WTC11 (cell line): ENCODE data around the gene SSRP1. TPM values are rescaled to one million over a fixed set of nuclear protein-coding genes. Genes with fewer than 3 reads are reported as not detected.

Experiments used
- ATAC-seq: fragments of 200-7000 bp; cut with Tn5 transposase; 2 replicates; pipeline ENCODE4 v1.10.0; 2021; ENCODE audit warnings: mild to moderate bottlenecking, moderate library complexity
- CTCF ChIA-PET: fragments of 300-600 bp; sonication (Branson Sonifier 250); formaldehyde crosslinking; loops from one replicate; lab custom pipeline; 2021; ENCODE audit warnings: antibody characterized with exemption; lab: Charles Lee
- POLR2A ChIA-PET: fragments of 350-600 bp; sonication (Branson Sonifier 250); formaldehyde crosslinking; loops from one replicate; lab custom pipeline; 2021; ENCODE audit warnings: antibody characterized with exemption; lab: Charles Lee
- DNase-seq: peaks from one replicate; pipeline ENCODE4 v3.0.0; 2021; ENCODE audit warnings: low spot score
- H3K27ac Mint-ChIP-seq: 2 replicates; pipeline ENCODE4 v1.8.0; 2021; ENCODE audit warnings: mixed read lengths
- H3K27me3 Mint-ChIP-seq: 2 replicates; pipeline ENCODE4 v1.8.0; 2021; ENCODE audit warnings: low read depth, mild to moderate bottlenecking, moderate library complexity, mixed read lengths
- H3K36me3 Mint-ChIP-seq: 2 replicates; pipeline ENCODE4 v1.8.0; 2021; ENCODE audit warnings: mixed read lengths
- H3K4me1 Mint-ChIP-seq: 2 replicates; pipeline ENCODE4 v1.8.0; 2022; ENCODE audit warnings: mixed read lengths
- H3K4me3 Mint-ChIP-seq: 2 replicates; pipeline ENCODE4 v1.8.0; 2021; ENCODE audit warnings: mild to moderate bottlenecking, moderate library complexity, mixed read lengths
- H3K9me3 Mint-ChIP-seq: 2 replicates; pipeline ENCODE4 v1.8.0; 2021; ENCODE audit warnings: mixed read lengths
- CBFB ChIP-seq: sonication (generic); formaldehyde crosslinking; IDR thresholded peaks from 2 replicates; pipeline ENCODE4 v1.8.1; 2022; ENCODE audit warnings: mild to moderate bottlenecking, low read depth, missing genetic modification reagents
- ETV6 ChIP-seq: sonication (generic); formaldehyde crosslinking; IDR thresholded peaks from 2 replicates; pipeline ENCODE4 v1.8.1; 2022; ENCODE audit warnings: mild to moderate bottlenecking, missing genetic modification reagents
- FOXJ3 ChIP-seq: sonication (generic); formaldehyde crosslinking; IDR thresholded peaks from 2 replicates; pipeline ENCODE4 v1.9.0; 2021; ENCODE audit warnings: missing genetic modification reagents, mild to moderate bottlenecking, borderline replicate concordance
- FOXK1 ChIP-seq: sonication (generic); formaldehyde crosslinking; IDR thresholded peaks from 2 replicates; pipeline ENCODE4 v1.8.0; 2022; ENCODE audit warnings: mild to moderate bottlenecking, moderate library complexity, missing genetic modification reagents
- GTF2I ChIP-seq: fragments of 250-450 bp; sonication (Bioruptor Pico); conservative IDR thresholded peaks from 2 replicates; pipeline ENCODE4 v1.4.0; 2021; ENCODE audit warnings: mild to moderate bottlenecking
- MLX ChIP-seq: sonication (generic); formaldehyde crosslinking; IDR thresholded peaks from 2 replicates; pipeline ENCODE4 v1.8.1; 2023; ENCODE audit warnings: mild to moderate bottlenecking, missing genetic modification reagents, moderate library complexity
- RORB ChIP-seq: fragments of 250-450 bp; sonication (Bioruptor Pico); IDR thresholded peaks from 2 replicates; pipeline ENCODE4 v1.9.0; 2021; ENCODE audit warnings: mild to moderate bottlenecking
- STAT6 ChIP-seq: sonication (generic); formaldehyde crosslinking; conservative IDR thresholded peaks from 2 replicates; pipeline ENCODE4 v1.8.1; 2023; ENCODE audit warnings: mild to moderate bottlenecking, low read depth, missing genetic modification reagents, moderate library complexity
- ZBTB43 ChIP-seq: sonication (generic); formaldehyde crosslinking; IDR thresholded peaks from 2 replicates; pipeline ENCODE4 v1.8.1; 2023; ENCODE audit warnings: mild to moderate bottlenecking, missing genetic modification reagents
- ZNF219 ChIP-seq: sonication (generic); formaldehyde crosslinking; IDR thresholded peaks from 2 replicates; pipeline ENCODE4 v1.8.0; 2023; ENCODE audit warnings: missing genetic modification reagents, mild to moderate bottlenecking, borderline replicate concordance
- ZNF263 ChIP-seq: sonication (generic); formaldehyde crosslinking; IDR thresholded peaks from 2 replicates; pipeline ENCODE4 v1.8.1; 2022; ENCODE audit warnings: low read depth, mild to moderate bottlenecking, moderate library complexity, missing genetic modification reagents
- ZNF317 ChIP-seq: sonication (generic); formaldehyde crosslinking; IDR thresholded peaks from 2 replicates; pipeline ENCODE4 v1.8.1; 2023; ENCODE audit warnings: low read depth, mild to moderate bottlenecking, moderate library complexity, missing genetic modification reagents, borderline replicate concordance
- ZNF671 ChIP-seq: fragments of 250-450 bp; sonication (Bioruptor Pico); IDR thresholded peaks from 2 replicates; pipeline ENCODE4 v1.8.0; 2021; ENCODE audit warnings: mild to moderate bottlenecking
- total RNA-seq: library from RNA; stranded (reverse); gene quantifications from 3 replicates; pipeline ENCODE4 v1.2.3, GENCODE V29; 2021
- TF ChIP-seq, protein P1 (sequence below): sonication (generic); formaldehyde crosslinking; conservative IDR thresholded peaks from 2 replicates; pipeline ENCODE4 v1.8.1; 2022; ENCODE audit warnings: mild to moderate bottlenecking, missing genetic modification reagents
- TF ChIP-seq, protein P2 (sequence below): fragments of 250-450 bp; sonication (Bioruptor Pico); IDR thresholded peaks from 2 replicates; pipeline ENCODE4 v1.9.0; 2021; ENCODE audit warnings: mild to moderate bottlenecking
- TF ChIP-seq, protein P3 (sequence below): sonication (generic); formaldehyde crosslinking; IDR thresholded peaks from 2 replicates; pipeline ENCODE4 v1.8.1; 2023; ENCODE audit warnings: mild to moderate bottlenecking, missing genetic modification reagents

SSRP1 gene
- total RNA-seq, 1 experiment from 2014 or later: 228 TPM

DNA sequence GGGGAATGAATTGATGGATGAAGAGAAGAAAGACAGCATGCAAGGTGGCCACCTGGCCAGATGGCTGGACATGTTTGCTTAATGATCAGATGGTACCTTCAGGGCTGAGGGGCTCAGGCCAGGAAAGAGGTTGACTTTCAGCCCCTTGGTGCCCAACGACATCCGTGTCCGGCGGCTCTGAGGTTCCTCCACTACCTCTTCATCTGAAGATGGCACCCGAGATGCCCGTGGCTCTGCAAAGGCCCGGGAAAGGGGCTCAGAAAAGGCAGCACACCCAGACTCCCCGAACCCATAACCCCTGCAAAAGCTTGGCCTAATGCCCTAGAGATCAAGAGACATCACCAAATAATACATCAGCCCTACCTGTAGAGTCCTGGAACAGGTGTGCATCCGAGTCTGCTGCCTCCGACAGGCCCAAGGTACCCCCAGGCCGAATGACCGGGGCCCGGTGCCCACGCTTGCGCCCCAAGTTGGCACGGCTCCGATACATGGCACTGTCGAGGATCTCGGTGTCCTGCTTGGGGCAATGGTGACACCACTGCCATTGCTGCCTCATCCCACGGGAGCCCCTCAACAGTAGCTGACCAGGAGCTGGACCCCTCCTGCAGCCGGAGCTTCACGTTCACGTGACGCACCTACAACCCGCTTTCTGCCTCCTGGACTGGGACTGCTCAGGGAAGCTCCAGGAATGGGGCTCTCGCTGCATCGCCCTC, 33.8 kb downstream of the SSRP1 start:
- Mint-ChIP-seq H3K27ac (no peak overlapping the region), H3K36me3 (peaks cover 73% of the 10 kb centered on the region), H3K27me3 (no peaks in the 10 kb centered on the region), H3K4me3 (no peak overlapping the region), H3K4me1 (peaks cover 12% of the 10 kb centered on the region), H3K9me3 (peaks cover 23% of the 10 kb centered on the region)
- ChIA-PET CTCF (interaction anchor here (1.5 to 1.6 kb wide), 2 partner anchors 9 to 44 kb away, joined by 4 read pairs; no protein-coding TSS in a partner anchor), POLR2A (no interaction called here)
- TF ChIP-seq STAT6 (CRISPR knock-in tag) (no peak), MLX (no peak), RORB (no peak), ZNF219 (CRISPR knock-in tag) (no peak), ZBTB43 (CRISPR knock-in tag) (no peak), ETV6 (CRISPR knock-in tag) (no peak), ZNF671 (CRISPR knock-in tag) (no peak), GTF2I (CRISPR knock-in tag) (no peak), ZNF263 (no peak), FOXJ3 (CRISPR knock-in tag) (no peak)
- TF ChIP-seq, protein P1, sequence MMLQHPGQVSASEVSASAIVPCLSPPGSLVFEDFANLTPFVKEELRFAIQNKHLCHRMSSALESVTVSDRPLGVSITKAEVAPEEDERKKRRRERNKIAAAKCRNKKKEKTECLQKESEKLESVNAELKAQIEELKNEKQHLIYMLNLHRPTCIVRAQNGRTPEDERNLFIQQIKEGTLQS (CRISPR knock-in tag): no peak
- TF ChIP-seq, protein P2, sequence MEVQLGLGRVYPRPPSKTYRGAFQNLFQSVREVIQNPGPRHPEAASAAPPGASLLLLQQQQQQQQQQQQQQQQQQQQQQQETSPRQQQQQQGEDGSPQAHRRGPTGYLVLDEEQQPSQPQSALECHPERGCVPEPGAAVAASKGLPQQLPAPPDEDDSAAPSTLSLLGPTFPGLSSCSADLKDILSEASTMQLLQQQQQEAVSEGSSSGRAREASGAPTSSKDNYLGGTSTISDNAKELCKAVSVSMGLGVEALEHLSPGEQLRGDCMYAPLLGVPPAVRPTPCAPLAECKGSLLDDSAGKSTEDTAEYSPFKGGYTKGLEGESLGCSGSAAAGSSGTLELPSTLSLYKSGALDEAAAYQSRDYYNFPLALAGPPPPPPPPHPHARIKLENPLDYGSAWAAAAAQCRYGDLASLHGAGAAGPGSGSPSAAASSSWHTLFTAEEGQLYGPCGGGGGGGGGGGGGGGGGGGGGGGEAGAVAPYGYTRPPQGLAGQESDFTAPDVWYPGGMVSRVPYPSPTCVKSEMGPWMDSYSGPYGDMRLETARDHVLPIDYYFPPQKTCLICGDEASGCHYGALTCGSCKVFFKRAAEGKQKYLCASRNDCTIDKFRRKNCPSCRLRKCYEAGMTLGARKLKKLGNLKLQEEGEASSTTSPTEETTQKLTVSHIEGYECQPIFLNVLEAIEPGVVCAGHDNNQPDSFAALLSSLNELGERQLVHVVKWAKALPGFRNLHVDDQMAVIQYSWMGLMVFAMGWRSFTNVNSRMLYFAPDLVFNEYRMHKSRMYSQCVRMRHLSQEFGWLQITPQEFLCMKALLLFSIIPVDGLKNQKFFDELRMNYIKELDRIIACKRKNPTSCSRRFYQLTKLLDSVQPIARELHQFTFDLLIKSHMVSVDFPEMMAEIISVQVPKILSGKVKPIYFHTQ (CRISPR knock-in tag): no peak
- ATAC-seq: no peak
- DNase-seq: no peak

DNA sequence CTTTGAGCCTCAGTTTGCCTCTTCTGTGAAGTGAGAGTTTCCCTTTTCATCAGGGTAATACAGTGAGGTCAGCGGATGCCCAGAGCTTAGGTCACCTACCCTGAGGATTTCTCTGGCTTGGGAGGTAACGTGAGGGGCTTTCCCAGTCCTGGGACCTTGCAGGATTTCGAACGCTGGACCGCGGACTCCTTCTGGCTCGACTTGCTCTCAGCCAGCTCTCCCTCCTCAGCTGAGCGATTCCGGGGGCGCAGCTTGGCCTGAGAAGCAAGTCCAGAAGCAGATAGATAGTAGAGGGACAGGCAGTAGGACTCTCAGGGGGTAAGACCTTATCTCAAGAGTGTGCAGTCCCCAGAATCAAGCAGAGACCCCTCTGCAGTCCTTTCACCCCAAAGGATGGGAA, 34.9 kb downstream of the SSRP1 start:
- DNase-seq (no peak), ATAC-seq (no peak)
- H3K36me3 Mint-ChIP-seq: peaks cover 77% of the 10 kb centered on the region
- no peaks in the 10 kb centered on the region for H3K27me3 Mint-ChIP-seq
- H3K27ac Mint-ChIP-seq: no peak overlapping the region
- H3K4me3 Mint-ChIP-seq: no peak overlapping the region
- peaks cover 12% of the 10 kb centered on the region for H3K4me1 Mint-ChIP-seq
- no peak for TF ChIP-seq CBFB
- TF ChIP-seq FOXK1 (CRISPR knock-in tag): no peak
- TF ChIP-seq, protein P3, sequence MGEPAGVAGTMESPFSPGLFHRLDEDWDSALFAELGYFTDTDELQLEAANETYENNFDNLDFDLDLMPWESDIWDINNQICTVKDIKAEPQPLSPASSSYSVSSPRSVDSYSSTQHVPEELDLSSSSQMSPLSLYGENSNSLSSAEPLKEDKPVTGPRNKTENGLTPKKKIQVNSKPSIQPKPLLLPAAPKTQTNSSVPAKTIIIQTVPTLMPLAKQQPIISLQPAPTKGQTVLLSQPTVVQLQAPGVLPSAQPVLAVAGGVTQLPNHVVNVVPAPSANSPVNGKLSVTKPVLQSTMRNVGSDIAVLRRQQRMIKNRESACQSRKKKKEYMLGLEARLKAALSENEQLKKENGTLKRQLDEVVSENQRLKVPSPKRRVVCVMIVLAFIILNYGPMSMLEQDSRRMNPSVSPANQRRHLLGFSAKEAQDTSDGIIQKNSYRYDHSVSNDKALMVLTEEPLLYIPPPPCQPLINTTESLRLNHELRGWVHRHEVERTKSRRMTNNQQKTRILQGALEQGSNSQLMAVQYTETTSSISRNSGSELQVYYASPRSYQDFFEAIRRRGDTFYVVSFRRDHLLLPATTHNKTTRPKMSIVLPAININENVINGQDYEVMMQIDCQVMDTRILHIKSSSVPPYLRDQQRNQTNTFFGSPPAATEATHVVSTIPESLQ (CRISPR knock-in tag): no peak
- TF ChIP-seq ZNF317 (CRISPR knock-in tag): no peak
- peaks cover 28% of the 10 kb centered on the region for H3K9me3 Mint-ChIP-seq
- ChIA-PET CTCF (no interaction called here), POLR2A (no interaction called here)
